Measurements from ENCODE around the gene PECR. TPM values are rescaled to one million over a fixed set of nuclear protein-coding genes. Genes with fewer than 3 reads are reported as not detected.

PECR gene
- total RNA-seq, 4 donors from 2014 or later, result 1.2 to 25.4 (median 14.9) TPM

GRCh38 chr2:216094701-216095100, 13.1 kb upstream of the PECR start:
- Histone ChIP-seq H3K4me3 (no peak overlapping the region), H3K27ac (no peak overlapping the region), H3K36me3 (no peaks in the 10 kb centered on the region), H3K4me1 (no peaks in the 10 kb centered on the region), H3K9me3 (no peaks in the 10 kb centered on the region), H3K27me3 (no peaks in the 10 kb centered on the region)
- intact Hi-C loops (cut with DNase I; ENCODE audit: low total_unique reads), result no loop called here
- no peak for DNase-seq
- TF ChIP-seq CTCF (IDR thresholded peaks at IDR 0.05) (no peak), POLR2A (IDR thresholded peaks at IDR 0.05) (no peak)

- H3K27me3 ChIP-seq, result no peaks in the 10 kb centered on the region
- TF ChIP-seq CTCF (IDR thresholded peaks at IDR 0.05), result no peak
- no peak for TF ChIP-seq POLR2A (IDR thresholded peaks at IDR 0.05)
- intact Hi-C loops (cut with DNase I; ENCODE audit: low total_unique reads), result no loop called here
- H3K4me3 ChIP-seq, result no peak overlapping the region
- no peak overlapping the region for H3K27ac ChIP-seq
- H3K36me3 ChIP-seq, result no peaks in the 10 kb centered on the region
- no peaks in the 10 kb centered on the region for H3K4me1 ChIP-seq
- DNase-seq, result no peak
- no peaks in the 10 kb centered on the region for H3K9me3 ChIP-seq
Measured at GRCh38 chr2:216092646-216093045, 11.0 kb upstream of the PECR start.

GRCh38 chr2:216090369-216090786, 8.8 kb upstream of the PECR start:
- Histone ChIP-seq H3K9me3 (no peaks in the 10 kb centered on the region), H3K4me1 (no peaks in the 10 kb centered on the region), H3K36me3 (no peaks in the 10 kb centered on the region), H3K27me3 (no peaks in the 10 kb centered on the region), H3K27ac (no peak overlapping the region), H3K4me3 (no peak overlapping the region)
- intact Hi-C loops (cut with DNase I; ENCODE audit: low total_unique reads), result no loop called here
- no peak for DNase-seq
- TF ChIP-seq POLR2A (IDR thresholded peaks at IDR 0.05) (no peak), CTCF (IDR thresholded peaks at IDR 0.05) (no peak)

- no peak for TF ChIP-seq CTCF (IDR thresholded peaks at IDR 0.05)
- no peak for TF ChIP-seq POLR2A (IDR thresholded peaks at IDR 0.05)
- Histone ChIP-seq H3K4me3 (no peak overlapping the region), H3K27ac (no peak overlapping the region), H3K9me3 (no peaks in the 10 kb centered on the region), H3K27me3 (no peaks in the 10 kb centered on the region), H3K4me1 (no peaks in the 10 kb centered on the region), H3K36me3 (no peaks in the 10 kb centered on the region)
- no peak for DNase-seq
- intact Hi-C loops (cut with DNase I; ENCODE audit: low total_unique reads), result no loop called here
Measured at GRCh38 chr2:216086207-216086893, 4.7 kb upstream of the PECR start.

- Histone ChIP-seq H3K4me1 (peaks cover 0 to 9% of the 10 kb centered on the region in 2 donors), H3K9me3 (no peaks in the 10 kb centered on the region), H3K36me3 (no peaks in the 10 kb centered on the region), H3K27me3 (no peaks in the 10 kb centered on the region), H3K4me3 (no peak overlapping the region), H3K27ac (no peak overlapping the region)
- TF ChIP-seq CTCF (IDR thresholded peaks at IDR 0.05) (no peak), POLR2A (IDR thresholded peaks at IDR 0.05) (no peak)
- DNase-seq, result no peak
- intact Hi-C loops (cut with DNase I; ENCODE audit: low total_unique reads), result no loop called here
Measured at GRCh38 chr2:216084547-216084946, 2.9 kb upstream of the PECR start.

All from uterus (tissue), 4 donors.